Activated CD4-positive, alpha-beta T cell treated with anti-CD3 and anti-CD28 coated beads, Interleukin-2, amount 50 U/mL, for 48 hours (primary cell): ENCODE results near the gene HOXA13.

Source experiments
- DNase-seq, 2 experiments: peaks; one replicate each; pipeline ENCODE4 v3.0.0-alpha.2; 2020

Gene HOXA13

GRCh38 chr7:27169658-27170425 lies 30.0 kb downstream of the HOXA13 start:
- DNase-seq: no peak

- peak in 1 of 2 experiments; percentile 37 for DNase-seq
Measured at GRCh38 chr7:27168265-27168947, 31.5 kb downstream of the HOXA13 start.

DNA sequence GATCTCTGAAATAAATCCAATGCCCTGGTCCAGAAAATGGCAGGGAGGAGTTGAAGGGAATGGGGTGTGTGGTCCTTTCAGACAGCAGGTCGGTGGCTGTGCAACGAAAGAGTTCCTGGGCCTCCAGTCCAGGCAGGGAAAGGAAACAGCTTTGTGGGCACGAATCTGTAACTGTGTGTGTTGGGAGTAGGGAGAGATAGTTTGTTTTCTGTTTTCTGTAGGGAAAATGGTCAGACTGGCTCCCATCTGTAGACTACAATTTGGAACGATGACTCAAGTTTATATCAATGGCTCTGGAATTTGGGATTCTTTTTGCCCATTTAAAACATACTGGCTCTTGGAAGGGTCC lies 32.0 kb downstream of the HOXA13 start:
- no peak for DNase-seq

GRCh38 chr7:27166531-27167505 lies 33.1 kb downstream of the HOXA13 start:
- no peak for DNase-seq

DNA sequence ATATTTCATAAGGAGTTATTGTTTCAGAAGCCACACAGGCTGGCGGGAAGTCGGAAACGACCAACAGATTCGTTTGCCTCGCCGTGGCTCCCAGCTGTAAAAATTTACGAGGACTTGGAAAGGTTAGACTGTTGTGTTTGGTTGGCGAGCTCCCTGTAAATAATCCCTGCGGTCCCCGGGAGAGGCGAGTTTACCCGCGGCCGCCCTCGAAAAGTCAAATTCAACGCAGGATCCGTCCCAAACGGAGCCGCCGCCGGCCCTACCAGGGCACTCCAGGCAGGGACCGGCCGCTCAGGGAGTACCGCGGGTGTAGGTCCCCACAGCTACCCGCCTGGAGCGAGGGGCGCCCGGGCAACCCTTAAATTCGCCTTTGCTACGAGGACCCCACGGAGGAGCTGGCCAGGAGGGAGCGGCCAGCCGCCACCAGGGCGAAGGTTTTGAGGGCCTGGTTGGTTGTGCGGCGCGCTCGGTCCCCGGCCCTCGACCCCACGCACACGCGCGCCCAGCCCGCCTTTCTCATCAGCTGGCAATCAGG lies 33.8 kb downstream of the HOXA13 start:
- DNase-seq: no peak

DNA sequence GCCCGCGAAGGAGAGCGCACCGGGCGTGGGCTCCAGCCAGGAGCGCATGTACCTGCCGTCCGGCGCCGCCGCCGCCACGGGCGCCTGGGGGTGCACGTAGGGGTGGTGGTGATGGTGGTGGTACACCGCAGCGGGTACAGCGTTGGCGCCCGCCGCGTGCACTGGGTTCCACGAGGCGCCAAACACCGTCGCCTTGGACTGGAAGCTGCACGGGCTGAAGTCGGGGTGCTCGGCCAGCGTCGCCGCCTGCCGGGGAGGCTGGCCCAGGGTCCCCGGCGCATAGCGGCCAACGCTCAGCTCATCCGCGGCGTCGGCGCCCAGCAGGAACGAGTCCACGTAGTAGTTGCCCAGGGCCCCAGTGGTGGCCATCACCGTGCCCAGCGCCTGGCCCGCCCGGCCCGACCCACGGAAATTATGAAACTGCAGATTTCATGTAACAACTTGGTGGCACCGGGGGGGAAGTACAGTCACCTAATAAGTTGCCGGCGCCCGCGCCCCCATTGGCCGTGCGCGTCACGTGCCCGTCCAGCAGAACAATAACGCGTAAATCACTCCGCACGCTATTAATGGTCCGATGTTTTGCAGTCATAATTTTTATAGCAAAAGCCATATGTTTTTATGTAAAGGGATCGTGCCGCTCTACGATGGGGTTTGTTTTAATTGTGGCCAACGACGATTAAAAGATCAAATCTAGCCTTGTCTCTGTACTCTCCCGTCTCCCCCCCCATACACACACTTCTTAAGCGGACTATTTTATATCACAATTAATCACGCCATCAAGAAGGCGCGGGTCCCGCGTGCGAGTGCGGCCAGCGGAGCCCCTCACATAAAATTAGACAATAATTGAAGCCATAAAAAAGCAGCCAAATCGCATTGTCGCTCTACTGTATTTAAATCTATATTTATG lies 34.5 kb downstream of the HOXA13 start, which contains the start of gene HOXA9:
TSS of gene HOXA9 (minus strand) at position 449 of the 907 bp plus-strand sequence. CDS start at position 369, 80 bp downstream.
- DNase-seq: peak in 1 of 2 experiments; percentile 15

DNA sequence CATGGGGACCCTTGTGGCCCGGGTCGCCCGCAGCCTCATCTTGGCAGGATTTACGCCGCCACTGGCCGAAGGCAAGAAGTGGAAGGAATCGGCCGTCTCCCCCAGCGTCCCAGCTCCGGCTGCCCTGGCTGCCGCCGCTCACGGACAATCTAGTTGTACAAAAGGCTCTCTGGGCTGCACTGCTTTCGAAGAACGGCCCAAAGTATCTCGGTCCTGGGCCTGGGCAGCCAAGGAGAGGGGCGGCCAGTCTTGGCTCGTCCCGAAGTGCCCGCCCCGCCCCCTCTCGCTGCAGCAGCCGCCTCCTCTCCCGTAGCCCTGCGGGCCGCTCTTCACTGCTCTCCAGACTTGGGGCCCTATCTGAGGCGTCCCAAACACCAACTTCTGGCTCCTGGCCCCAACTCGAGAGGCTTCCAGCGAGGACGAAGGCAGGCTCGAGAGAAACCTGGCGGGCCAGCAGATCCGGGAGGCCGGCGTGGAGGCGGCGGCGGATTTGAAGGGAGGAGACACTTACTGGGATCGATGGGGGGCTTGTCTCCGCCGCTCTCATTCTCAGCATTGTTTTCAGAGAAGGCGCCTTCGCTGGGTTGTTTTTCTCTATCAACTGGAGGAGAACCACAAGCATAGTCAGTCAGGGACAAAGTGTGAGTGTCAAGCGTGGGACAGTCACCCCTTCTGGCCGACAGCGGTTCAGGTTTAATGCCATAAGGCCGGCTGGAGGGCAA lies 35.4 kb downstream of the HOXA13 start:
- no peak for DNase-seq

DNA sequence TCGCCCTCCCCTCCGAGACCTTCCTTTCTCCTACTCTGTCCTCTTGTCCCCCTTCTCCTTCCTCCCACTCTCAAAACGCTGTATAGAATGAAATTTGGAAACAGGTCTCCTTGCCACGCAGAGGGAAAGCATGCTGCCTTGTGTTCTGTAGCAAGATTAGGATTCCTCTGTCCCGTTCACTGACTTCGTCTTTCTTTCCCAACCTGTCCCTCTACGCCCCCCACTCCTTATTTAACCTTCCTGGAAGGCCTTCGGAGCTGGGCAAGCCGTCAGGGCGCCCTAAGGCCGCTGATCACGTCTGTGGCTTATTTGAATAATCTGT lies 35.9 kb downstream of the HOXA13 start:
- no peak for DNase-seq

DNA sequence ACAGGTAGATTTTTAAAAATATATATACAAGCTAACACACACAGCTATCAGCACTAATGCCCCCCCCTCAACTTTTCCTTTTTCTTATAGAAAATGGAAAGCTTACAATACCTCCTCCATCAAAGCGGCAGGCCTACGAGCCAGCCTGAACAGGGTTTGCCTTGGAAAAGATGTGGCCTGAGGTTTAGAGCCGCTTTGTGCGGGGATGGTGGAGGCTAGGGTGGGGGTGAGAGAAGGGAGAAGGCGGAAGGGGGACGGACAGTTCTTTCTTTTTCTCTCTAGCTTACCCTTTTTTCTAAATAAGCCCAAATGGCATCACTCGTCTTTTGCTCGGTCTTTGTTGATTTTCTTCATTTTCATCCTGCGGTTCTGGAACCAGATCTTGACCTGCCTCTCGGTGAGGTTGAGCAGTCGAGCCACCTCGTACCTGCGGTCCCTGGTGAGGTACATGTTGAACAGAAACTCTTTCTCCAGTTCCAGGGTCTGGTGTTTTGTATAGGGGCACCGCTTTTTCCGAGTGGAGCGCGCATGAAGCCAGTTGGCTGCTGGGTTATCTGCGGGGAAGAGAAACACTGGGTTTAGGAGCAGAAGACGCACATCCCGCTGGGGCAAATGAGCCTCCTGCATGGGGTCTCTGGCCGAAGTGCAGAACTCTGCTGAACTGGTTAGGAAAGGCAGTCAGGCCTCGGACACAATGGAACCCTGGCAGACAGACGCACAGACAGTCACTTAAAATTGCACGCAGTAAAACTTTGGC lies 36.4 kb downstream of the HOXA13 start:
- no peak for DNase-seq

GRCh38 chr7:27162561-27163287 lies 37.2 kb downstream of the HOXA13 start:
- DNase-seq: no peak

- DNase-seq: no peak
Measured at GRCh38 chr7:27161721-27162560, 38.0 kb downstream of the HOXA13 start.

- no peak for DNase-seq
Measured at GRCh38 chr7:27161214-27161720, 38.6 kb downstream of the HOXA13 start.

DNA sequence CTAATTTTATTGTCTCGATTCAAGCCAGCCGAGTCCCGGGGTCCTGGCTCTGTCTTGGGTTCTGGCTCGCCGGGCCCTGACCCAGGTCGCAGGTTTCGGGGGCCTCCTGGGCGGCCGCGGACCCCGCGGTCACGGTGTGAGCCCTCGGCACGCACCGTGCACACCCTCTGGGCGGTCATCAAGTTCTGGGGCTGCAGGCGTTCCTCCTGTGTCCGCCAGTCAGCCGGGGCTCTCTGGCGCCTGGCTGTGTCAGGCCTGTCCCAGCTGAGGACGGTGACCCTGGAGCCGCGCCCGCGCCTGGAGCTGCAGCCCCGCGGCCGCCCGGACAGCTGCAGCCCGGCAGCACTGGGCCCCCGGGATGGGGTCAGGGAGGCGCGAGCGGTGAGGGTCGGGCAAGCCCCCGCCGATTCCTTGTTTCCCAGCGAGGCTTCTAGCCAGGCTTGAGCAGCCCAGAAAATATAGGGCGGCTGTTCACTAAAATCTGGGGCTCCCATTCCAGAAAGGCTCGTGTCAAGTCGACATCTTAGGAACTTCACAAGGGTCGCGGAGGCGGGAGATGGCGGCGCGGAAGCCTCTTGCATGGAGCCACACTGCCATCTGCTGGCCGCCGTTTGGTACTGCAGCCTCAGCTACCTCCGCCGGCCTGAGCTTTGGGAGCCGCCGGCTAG lies 39.2 kb downstream of the HOXA13 start:
- peak; percentile 88 for DNase-seq

DNA sequence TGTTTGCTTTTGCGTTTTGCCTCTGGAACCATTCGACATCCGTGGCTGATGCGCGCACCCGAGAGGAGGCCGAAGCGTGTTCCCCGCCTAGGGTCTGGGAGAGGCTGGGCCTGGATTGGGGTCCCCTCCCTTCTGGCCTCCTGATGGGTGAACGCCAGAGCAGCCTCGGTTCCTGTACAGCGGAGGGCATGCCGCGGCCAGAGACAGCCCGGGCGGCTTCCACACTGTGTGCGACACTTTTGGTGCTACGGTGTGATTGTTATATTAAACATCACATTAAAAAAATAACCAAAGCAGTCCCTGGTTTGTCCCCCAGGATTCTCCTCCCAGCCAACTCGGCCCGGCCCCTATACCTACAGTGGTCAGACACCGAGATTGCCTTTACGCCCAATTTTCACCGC lies 39.7 kb downstream of the HOXA13 start:
- no peak for DNase-seq

GRCh38 chr7:27159266-27160144 lies 40.4 kb downstream of the HOXA13 start:
- DNase-seq: no peak

DNA sequence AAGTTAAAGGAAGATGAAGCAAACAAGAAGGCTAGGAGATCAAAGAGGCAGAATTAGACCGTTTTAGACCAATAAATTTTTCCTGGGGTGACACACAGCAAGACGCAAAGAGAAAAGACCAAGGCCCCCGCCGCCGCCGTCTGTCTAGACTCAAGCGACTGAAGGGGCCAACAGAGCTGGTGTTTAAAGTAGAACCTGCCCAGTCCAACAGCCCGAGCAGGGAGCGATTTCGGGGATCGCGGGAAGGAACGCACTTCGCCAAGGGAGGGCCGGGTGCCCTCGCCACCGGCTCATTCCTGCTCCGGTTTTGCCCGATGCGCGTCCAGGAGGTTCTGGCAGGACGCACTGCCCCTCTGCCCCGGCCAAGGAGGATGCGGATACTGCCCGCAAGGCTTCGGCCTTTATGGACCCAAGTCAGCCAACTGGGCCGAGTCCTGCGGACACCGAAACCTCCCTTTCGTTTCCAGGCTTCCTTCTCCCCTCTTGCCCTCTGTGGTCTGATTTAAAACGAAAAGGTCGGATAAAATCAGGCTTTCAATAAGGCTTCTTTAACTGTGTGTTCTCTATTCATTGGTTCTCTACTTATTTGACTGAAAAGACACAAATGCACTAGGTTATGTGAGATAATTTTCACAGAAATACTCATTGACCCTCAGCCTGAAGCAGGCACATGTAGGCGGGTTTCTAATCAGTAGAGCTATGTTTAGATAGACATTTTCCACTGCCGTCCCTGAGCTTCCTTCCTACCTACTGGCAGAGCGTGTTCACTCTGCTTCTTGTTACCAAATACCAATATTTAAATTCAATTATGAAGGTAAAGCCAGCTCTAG lies 41.2 kb downstream of the HOXA13 start:
- DNase-seq: no peak
